ENCODE measurements around the gene P2RY2. TPM values are rescaled to one million over a fixed set of nuclear protein-coding genes. Genes with fewer than 3 reads are reported as not detected.
"Not testable (repeated sequence)": the region's sequence is repeated elsewhere in the genome, so short reads cannot be mapped to it uniquely, and the experiment has no call there.

The P2RY2 gene
- total and polyA plus RNA-seq, 10 of the 15 experiments (the other 5 are each of a cell fraction or from before 2014, with no cell fraction given): 0.03 to 0.23 (median 0.17) TPM; not detected in 7

DNA sequence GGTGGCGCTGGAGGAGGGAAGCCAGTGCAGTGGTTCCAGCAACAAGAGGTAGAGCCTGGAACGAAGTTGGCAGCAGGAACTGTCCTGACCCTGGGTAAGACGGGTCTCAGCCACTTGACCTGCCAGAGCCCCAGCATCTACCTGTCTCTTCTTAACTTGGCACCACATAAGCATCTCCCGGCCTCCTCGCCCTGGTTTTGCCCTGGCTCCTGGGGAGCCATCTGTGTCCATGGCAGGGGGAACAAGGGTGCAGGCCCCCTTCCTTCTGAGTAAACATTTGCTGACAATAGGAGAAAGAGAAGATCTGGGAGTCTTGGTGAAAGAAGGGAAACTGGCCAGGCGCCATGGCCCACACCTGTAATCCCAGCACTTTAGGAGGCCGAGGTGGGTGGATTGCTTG, 12.8 kb downstream of the P2RY2 start:
- no peak for DNase-seq (ENCODE audit: low read depth, low spot score)
- WGBS (ENCODE audit: insufficient coverage, insufficient replicate concordance, low lambda C conversion rate, missing lambda C conversion rate): 15% methylated on average over 7 of the region's 7 CpGs
- no peaks in the 10 kb centered on the region for H3K27me3 ChIP-seq (replicated peaks in 1 of 2; ENCODE audit: control insufficient read depth in 2 of 2, insufficient read depth in 2 of 2, low read length in 1 of 2)
- no peak overlapping the region for H3K4me3 ChIP-seq
- intact Hi-C loops (cut with micrococcal nuclease; ENCODE audit: unreplicated experiment): no loop called here
- RAD21 ChIA-PET (ENCODE audit: unreplicated experiment): no interaction called here
- CTCF ChIA-PET: no interaction called here
- no peaks in the 10 kb centered on the region for H3K4me1 ChIP-seq (ENCODE audit: control insufficient read depth, insufficient read depth, low read length)
- SMC1A ChIA-PET (ENCODE audit: uncharacterized antibody, unreplicated experiment): no interaction called here
- ATAC-seq: no peak
- in situ Hi-C loops (cut with MboI): no loop called here
- no peak overlapping the region for H3K9ac ChIP-seq (ENCODE audit: control insufficient read depth, insufficient read depth, low read length)
- POLR2A ChIA-PET: no interaction called here
- H3K4me2 ChIP-seq (ENCODE audit: control insufficient read depth, insufficient read depth): no peak overlapping the region
- no peak overlapping the region for H3K27ac ChIP-seq (ENCODE audit: control insufficient read depth, insufficient read depth)
- no TSS peak for BruUV-seq (replicated peaks)
- TF ChIP-seq, protein P1, sequence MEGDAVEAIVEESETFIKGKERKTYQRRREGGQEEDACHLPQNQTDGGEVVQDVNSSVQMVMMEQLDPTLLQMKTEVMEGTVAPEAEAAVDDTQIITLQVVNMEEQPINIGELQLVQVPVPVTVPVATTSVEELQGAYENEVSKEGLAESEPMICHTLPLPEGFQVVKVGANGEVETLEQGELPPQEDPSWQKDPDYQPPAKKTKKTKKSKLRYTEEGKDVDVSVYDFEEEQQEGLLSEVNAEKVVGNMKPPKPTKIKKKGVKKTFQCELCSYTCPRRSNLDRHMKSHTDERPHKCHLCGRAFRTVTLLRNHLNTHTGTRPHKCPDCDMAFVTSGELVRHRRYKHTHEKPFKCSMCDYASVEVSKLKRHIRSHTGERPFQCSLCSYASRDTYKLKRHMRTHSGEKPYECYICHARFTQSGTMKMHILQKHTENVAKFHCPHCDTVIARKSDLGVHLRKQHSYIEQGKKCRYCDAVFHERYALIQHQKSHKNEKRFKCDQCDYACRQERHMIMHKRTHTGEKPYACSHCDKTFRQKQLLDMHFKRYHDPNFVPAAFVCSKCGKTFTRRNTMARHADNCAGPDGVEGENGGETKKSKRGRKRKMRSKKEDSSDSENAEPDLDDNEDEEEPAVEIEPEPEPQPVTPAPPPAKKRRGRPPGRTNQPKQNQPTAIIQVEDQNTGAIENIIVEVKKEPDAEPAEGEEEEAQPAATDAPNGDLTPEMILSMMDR (IDR thresholded peaks at IDR 0.05 in 2 of 3, conservative IDR thresholded peaks at IDR 0.05 in 1 of 3; ENCODE audit: control insufficient read depth in 2 of 3, extremely low read depth in 1 of 3, insufficient read depth in 1 of 3, low read depth in 3 of 3, low read length in 3 of 3): no peak
- TF ChIP-seq CEBPB (IDR thresholded peaks at IDR 0.05; ENCODE audit: borderline replicate concordance in 1 of 2, low read depth in 2 of 2, low read length in 2 of 2) (no peak), CHD1 (IDR thresholded peaks at IDR 0.05; ENCODE audit: low read depth, low read length) (no peak), GATAD2B (conservative IDR thresholded peaks at IDR 0.05; ENCODE audit: low read depth) (no peak), NRF1 (conservative IDR thresholded peaks at IDR 0.05; ENCODE audit: low read depth, low read length) (no peak), ZNF274 (IDR thresholded peaks at IDR 0.05; ENCODE audit: insufficient read depth, insufficient read length) (no peak)
- TF ChIP-seq, protein P2, sequence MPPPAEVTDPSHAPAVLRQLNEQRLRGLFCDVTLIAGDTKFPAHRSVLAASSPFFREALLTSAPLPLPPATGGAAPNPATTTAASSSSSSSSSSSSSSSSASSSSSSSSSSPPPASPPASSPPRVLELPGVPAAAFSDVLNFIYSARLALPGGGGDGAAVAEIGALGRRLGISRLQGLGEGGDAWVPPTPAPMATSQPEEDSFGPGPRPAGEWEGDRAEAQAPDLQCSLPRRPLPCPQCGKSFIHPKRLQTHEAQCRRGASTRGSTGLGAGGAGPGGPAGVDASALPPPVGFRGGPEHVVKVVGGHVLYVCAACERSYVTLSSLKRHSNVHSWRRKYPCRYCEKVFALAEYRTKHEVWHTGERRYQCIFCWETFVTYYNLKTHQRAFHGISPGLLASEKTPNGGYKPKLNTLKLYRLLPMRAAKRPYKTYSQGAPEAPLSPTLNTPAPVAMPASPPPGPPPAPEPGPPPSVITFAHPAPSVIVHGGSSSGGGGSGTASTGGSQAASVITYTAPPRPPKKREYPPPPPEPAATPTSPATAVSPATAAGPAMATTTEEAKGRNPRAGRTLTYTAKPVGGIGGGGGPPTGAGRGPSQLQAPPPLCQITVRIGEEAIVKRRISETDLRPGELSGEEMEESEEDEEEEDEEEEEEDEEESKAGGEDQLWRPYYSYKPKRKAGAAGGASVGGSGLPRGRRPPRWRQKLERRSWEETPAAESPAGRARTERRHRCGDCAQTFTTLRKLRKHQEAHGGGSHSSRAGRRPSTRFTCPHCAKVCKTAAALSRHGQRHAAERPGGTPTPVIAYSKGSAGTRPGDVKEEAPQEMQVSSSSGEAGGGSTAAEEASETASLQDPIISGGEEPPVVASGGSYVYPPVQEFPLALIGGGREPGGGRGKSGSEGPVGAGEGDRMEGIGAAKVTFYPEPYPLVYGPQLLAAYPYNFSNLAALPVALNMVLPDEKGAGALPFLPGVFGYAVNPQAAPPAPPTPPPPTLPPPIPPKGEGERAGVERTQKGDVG (CRISPR knock-in tag; IDR thresholded peaks at IDR 0.05): no peak
- TF ChIP-seq, protein P3, sequence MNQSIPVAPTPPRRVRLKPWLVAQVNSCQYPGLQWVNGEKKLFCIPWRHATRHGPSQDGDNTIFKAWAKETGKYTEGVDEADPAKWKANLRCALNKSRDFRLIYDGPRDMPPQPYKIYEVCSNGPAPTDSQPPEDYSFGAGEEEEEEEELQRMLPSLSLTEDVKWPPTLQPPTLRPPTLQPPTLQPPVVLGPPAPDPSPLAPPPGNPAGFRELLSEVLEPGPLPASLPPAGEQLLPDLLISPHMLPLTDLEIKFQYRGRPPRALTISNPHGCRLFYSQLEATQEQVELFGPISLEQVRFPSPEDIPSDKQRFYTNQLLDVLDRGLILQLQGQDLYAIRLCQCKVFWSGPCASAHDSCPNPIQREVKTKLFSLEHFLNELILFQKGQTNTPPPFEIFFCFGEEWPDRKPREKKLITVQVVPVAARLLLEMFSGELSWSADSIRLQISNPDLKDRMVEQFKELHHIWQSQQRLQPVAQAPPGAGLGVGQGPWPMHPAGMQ (IDR thresholded peaks at IDR 0.05; ENCODE audit: borderline replicate concordance): no peak
- no peak overlapping the region for H2AFZ ChIP-seq (ENCODE audit: control insufficient read depth, low read depth, low read length)
- H3K79me2 ChIP-seq (ENCODE audit: control insufficient read depth, insufficient read depth, low read length): no peaks in the 10 kb centered on the region
- H3K9me3 ChIP-seq (replicated peaks; ENCODE audit: control insufficient read depth, insufficient read depth, low read length): no peaks in the 10 kb centered on the region
- FAIRE-seq: no peak
- no peaks in the 10 kb centered on the region for H4K20me1 ChIP-seq (ENCODE audit: control insufficient read depth, insufficient read depth)
- no peaks in the 10 kb centered on the region for H3K36me3 ChIP-seq (ENCODE audit: control insufficient read depth in 2 of 2, insufficient read depth in 2 of 2, low read length in 1 of 2)

DNA sequence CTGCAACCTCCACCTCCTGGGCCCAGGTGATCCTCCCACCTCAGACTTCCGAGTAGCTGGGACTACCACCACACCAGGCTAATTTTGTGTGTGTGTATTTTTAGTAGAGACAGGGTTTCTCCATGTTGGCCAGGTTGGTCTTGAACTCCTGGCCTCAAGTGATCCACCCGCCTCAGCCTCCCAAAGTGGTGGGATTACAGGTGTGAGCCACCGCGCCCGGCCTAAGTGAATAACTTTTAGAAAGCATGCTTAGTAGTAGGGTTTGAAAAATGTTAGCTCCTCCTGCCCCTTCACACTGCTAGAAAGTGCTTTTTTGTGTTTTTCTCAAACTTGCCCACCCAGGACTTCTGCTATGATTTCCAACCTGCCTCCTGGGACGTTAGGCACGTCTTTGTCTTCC, 14.4 kb downstream of the P2RY2 start:
- ATAC-seq; H3K79me2 ChIP-seq (ENCODE audit: control insufficient read depth, insufficient read depth, low read length); H4K20me1 ChIP-seq (ENCODE audit: control insufficient read depth, insufficient read depth); intact Hi-C loops (cut with micrococcal nuclease; ENCODE audit: unreplicated experiment); H3K4me3 ChIP-seq; DNase-seq (ENCODE audit: low read depth, low spot score); FAIRE-seq; H3K36me3 ChIP-seq (ENCODE audit: control insufficient read depth in 2 of 2, insufficient read depth in 2 of 2, low read length in 1 of 2); H3K9me3 ChIP-seq (replicated peaks; ENCODE audit: control insufficient read depth, insufficient read depth, low read length); H3K27me3 ChIP-seq (replicated peaks in 1 of 2; ENCODE audit: control insufficient read depth in 2 of 2, insufficient read depth in 2 of 2, low read length in 1 of 2); BruUV-seq (replicated peaks); H3K4me1 ChIP-seq (ENCODE audit: control insufficient read depth, insufficient read depth, low read length); H3K4me2 ChIP-seq (ENCODE audit: control insufficient read depth, insufficient read depth); H3K9ac ChIP-seq (ENCODE audit: control insufficient read depth, insufficient read depth, low read length); H3K27ac ChIP-seq (ENCODE audit: control insufficient read depth, insufficient read depth); in situ Hi-C loops (cut with MboI); H2AFZ ChIP-seq (ENCODE audit: control insufficient read depth, low read depth, low read length): not testable (repeated sequence)
- CTCF ChIA-PET: interaction anchor here (0.8 to 2.9 kb wide), 4 partner anchors 39 to 103 kb away, joined by 3 to 33 read pairs (median 4); no protein-coding TSS in a partner anchor
- RAD21 ChIA-PET (ENCODE audit: unreplicated experiment): interaction anchor here (1.0 to 1.8 kb wide), 4 partner anchors 12 to 56 kb away, joined by 3 to 8 read pairs (median 5); no protein-coding TSS in a partner anchor
- SMC1A ChIA-PET (ENCODE audit: uncharacterized antibody, unreplicated experiment): interaction anchor here (11.9 kb wide), 1 partner anchor 45 kb away, joined by 188 read pairs; no protein-coding TSS in a partner anchor
- WGBS (ENCODE audit: insufficient coverage, insufficient replicate concordance, low lambda C conversion rate, missing lambda C conversion rate): 51% methylated on average over 7 of the region's 7 CpGs
- POLR2A ChIA-PET: interaction anchor here (2.0 kb wide), 1 partner anchor 46 kb away, joined by 5 read pairs; no protein-coding TSS in a partner anchor

Measured in GM12878 (cell line).